CD8-positive, alpha-beta memory T cell (primary cell): ENCODE results near the gene MBLAC1. TPM values are rescaled to one million over a fixed set of nuclear protein-coding genes. Genes with fewer than 3 reads are reported as not detected.

Experiments used
- CTCF ChIA-PET: fragments of 350-600 bp; sonication (Branson Sonifier 250); formaldehyde crosslinking; loops from one replicate; lab custom pipeline; 2021; ENCODE audit warnings: antibody characterized with exemption; lab: Charles Lee
- POLR2A ChIA-PET: fragments of 350-600 bp; sonication (Branson Sonifier 250); formaldehyde crosslinking; loops from one replicate; lab custom pipeline; 2021; ENCODE audit warnings: antibody characterized with exemption; lab: Charles Lee
- DNase-seq, 5 donors: peaks; one replicate each; pipeline versions ENCODE4 v3.0.0 to v3.0.0-alpha.2; 2020 to 2022; ENCODE audit warnings: mixed read lengths in 1 of 5
- H3K27ac ChIP-seq: one replicate; pipeline ENCODE4 v1.7.0; 2013; ENCODE audit warnings: low read depth, mild to moderate bottlenecking, low read length, moderate library complexity
- H3K27me3 ChIP-seq: 2 replicates; pipeline ENCODE4 v1.7.0; 2013; ENCODE audit warnings: low read length, mild to moderate bottlenecking; ENCODE audit not compliant: insufficient read depth, poor library complexity, severe bottlenecking
- H3K36me3 ChIP-seq: 2 replicates; pipeline ENCODE4 v1.7.0; 2013; ENCODE audit warnings: mild to moderate bottlenecking, low read length, moderate library complexity; ENCODE audit not compliant: insufficient read depth
- H3K4me1 ChIP-seq: 2 replicates; pipeline ENCODE4 v1.7.0; 2013; ENCODE audit warnings: mild to moderate bottlenecking, low read length, moderate library complexity; ENCODE audit not compliant: insufficient read depth
- H3K4me3 ChIP-seq: 2 replicates; pipeline ENCODE4 v1.7.0; 2013; ENCODE audit warnings: mild to moderate bottlenecking, low read length
- H3K9me3 ChIP-seq: 2 replicates; pipeline ENCODE4 v1.7.0; 2013; ENCODE audit warnings: mild to moderate bottlenecking, low read length
- H3K27ac Mint-ChIP-seq, 8 donors: one replicate each; pipeline ENCODE4 v1.8.0; 2020 to 2021; ENCODE audit warnings: mixed read lengths in 8 of 8, mild to moderate bottlenecking in 6 of 8, inconsistent platforms in 3 of 8, moderate library complexity in 3 of 8
- H3K27me3 Mint-ChIP-seq, 2 donors: one replicate each; pipeline ENCODE4 v1.8.0; 2020 to 2021; ENCODE audit warnings: mixed read lengths in 2 of 2, mild to moderate bottlenecking in 1 of 2, moderate library complexity in 1 of 2
- H3K36me3 Mint-ChIP-seq, 3 donors: one replicate each; pipeline ENCODE4 v1.8.0; 2020 to 2021; ENCODE audit warnings: mixed read lengths in 3 of 3, inconsistent platforms in 1 of 3, mild to moderate bottlenecking in 1 of 3
- H3K4me1 Mint-ChIP-seq, 3 donors: one replicate each; pipeline ENCODE4 v1.8.0; 2020 to 2021; ENCODE audit warnings: mixed read lengths in 3 of 3, inconsistent platforms in 1 of 3, mild to moderate bottlenecking in 1 of 3
- H3K4me3 Mint-ChIP-seq, 7 donors: one replicate each; pipeline ENCODE4 v1.8.0; 2020 to 2021; ENCODE audit warnings: mixed read lengths in 7 of 7, mild to moderate bottlenecking in 6 of 7, moderate library complexity in 4 of 7, inconsistent platforms in 2 of 7
- H3K9me3 Mint-ChIP-seq, 5 donors: one replicate each; pipeline ENCODE4 v1.8.0; 2020 to 2022; ENCODE audit warnings: mixed read lengths in 5 of 5, mild to moderate bottlenecking in 3 of 5, moderate library complexity in 2 of 5, inconsistent platforms in 1 of 5
- polyA plus RNA-seq: library from polyadenylated mRNA; unstranded; fragments of 300-500 nt; fragmentation: Illumina TruSeq; gene quantifications from one replicate; pipeline ENCODE4 v1.2.3, GENCODE V29; 2021
- total RNA-seq, 2 experiments: library from RNA; stranded (reverse); gene quantifications; one replicate each; pipeline ENCODE4 v1.2.3, GENCODE V29; 2021

The MBLAC1 gene
- total and polyA plus RNA-seq, 3 experiments from 2014 or later: 2.3 to 4.4 (median 4.4) TPM

DNA sequence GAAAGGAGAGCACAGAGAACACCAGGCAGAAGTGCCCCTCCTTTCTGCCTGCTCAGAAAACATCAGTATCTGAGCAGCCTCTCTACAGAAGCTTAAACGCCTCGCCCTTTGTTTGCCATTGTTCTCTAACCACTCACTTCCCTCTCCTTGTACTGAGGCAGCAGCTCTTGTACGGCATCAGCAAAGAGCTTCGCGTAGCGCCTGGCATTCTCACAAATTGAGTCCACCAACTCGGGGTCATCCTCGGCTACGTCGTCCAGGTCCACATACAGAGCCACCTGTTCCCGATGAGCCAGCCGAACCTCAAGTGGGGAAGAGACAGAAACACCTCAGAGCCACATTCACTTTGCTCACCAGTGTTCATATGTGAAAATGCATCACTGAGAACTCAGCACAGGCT lies 27.3 kb upstream of the MBLAC1 start:
- POLR2A ChIA-PET: interaction anchor here (3.5 kb wide), 1 partner anchor 11 kb away, joined by 17 read pairs; the partner anchor contains the start of gene COPS6
- Mint-ChIP-seq H3K27me3 (peaks cover 0 to 9% of the 10 kb centered on the region in 2 donors), H3K36me3 (peaks cover 7 to 77% (median 21%) of the 10 kb centered on the region in 3 donors), H3K4me1 (peaks cover 39 to 55% (median 45%) of the 10 kb centered on the region in 3 donors), H3K27ac (peak overlapping the region in 7 of 8 donors; percentile 94 to 99 (median 96)), H3K4me3 (peak overlapping the region; percentile 90 to 97 (median 94)), H3K9me3 (no peaks in the 10 kb centered on the region)
- peaks cover 21% of the 10 kb centered on the region for H3K4me1 ChIP-seq
- no peaks in the 10 kb centered on the region for H3K9me3 ChIP-seq
- peak overlapping the region; percentile 1 for H3K27ac ChIP-seq
- H3K36me3 ChIP-seq: peaks cover 46% of the 10 kb centered on the region
- H3K4me3 ChIP-seq: peak overlapping the region; percentile 96
- no peaks in the 10 kb centered on the region for H3K27me3 ChIP-seq
- DNase-seq: no peak
- CTCF ChIA-PET: interaction anchor here (0.7 to 3.8 kb wide), 6 partner anchors 16 to 187 kb away, joined by 3 to 19 read pairs (median 10); partner anchors contain the start of genes MBLAC1 and ZNF3

DNA sequence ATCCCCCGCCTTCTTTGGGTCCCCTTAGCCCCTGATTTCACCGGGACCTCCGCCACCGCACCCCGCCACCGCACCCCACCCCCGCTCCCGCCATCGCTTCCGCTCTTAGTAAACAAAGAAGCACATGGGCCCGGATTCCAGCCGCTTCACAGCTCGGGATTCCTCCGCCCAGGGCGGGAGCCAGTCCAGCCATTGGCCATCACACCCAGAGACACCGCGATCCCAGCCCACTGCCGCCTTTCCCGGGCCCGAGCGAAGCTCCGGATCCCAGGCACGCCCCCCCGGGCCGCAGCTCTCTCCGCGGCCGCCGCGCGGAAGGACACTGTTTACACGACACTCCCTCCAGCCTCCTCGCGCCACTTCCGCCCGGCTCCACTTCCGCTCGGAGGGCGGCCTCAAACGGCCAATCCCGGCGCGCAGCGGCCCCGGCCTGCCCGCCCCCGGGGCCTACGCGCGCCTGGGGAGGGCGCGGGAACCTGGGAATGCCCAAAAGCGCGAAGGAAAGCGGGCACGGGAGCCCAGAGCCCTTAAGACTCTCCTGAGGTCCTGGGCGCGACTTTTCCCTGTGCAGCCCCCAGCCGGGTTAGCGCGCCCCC lies 26.2 kb upstream of the MBLAC1 start:
- Mint-ChIP-seq H3K4me3 (peak overlapping the region; percentile 90 to 97 (median 94)), H3K36me3 (peaks cover 7 to 76% (median 19%) of the 10 kb centered on the region in 3 donors), H3K27me3 (peaks cover 0 to 9% of the 10 kb centered on the region in 2 donors), H3K4me1 (peaks cover 39 to 55% (median 45%) of the 10 kb centered on the region in 3 donors), H3K27ac (peak overlapping the region; percentile 94 to 100 (median 96)), H3K9me3 (no peaks in the 10 kb centered on the region)
- Histone ChIP-seq H3K9me3 (no peaks in the 10 kb centered on the region), H3K4me3 (peak overlapping the region; percentile 96), H3K4me1 (peaks cover 21% of the 10 kb centered on the region), H3K36me3 (peaks cover 36% of the 10 kb centered on the region), H3K27me3 (no peaks in the 10 kb centered on the region), H3K27ac (peak overlapping the region; percentile 85)
- peak; percentile 83 to 94 (median 90) for DNase-seq
- ChIA-PET POLR2A (interaction anchor here (0.5 to 3.5 kb wide), 15 partner anchors 10 to 1117 kb away, joined by 3 to 50 read pairs (median 7); partner anchors contain the start of genes COPS6, MBLAC1, PLOD3 and TRIM4), CTCF (interaction anchor here (0.9 to 3.8 kb wide), 10 partner anchors 8 to 182 kb away, joined by 3 to 19 read pairs (median 4); partner anchors contain the start of genes MBLAC1 and ZNF3)

DNA sequence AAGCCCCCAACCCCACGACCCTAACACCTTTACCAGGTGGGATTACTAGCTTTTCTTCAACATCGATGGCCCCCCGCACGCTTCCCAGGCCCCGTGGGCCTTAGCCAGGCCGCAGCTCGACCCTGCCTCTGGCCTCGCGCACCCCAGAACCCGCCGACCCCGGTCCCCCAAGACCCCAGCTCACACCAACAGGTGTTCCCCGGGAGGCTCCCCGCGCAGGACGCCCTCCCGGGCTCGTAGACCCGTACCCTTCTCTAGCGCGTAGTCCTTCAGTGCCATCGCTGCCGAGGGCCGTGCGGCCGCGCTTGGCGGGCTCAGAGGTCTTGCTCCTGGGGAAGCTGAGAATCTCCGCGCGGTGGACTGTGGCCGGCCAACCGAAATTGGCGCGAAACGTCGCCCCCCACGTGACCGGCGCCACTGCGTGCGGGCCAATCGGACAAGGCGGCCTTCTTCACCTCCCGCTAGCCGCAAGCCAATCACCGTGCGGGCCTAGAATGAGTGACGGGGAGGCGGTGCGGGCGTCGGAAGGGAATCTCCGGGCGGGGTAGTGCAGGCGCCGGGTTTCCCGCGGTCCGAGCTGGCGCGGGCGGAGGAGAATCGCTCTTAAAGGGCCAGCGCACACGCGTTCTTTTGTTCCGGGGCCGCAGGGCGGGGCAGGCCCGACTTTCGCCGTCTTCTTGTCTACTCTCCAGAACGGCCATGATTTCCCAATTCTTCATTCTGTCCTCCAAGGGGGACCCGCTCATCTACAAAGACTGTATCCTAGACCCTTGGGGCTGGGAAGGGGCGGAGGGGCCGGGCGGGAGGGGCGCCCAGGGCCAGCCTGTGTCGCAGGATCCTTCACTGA lies 25.5 kb upstream of the MBLAC1 start, which contains the start of the genes AP4M1 and MCM7:
Gene AP4M1 (plus strand): TSS at position 628 of the 847 bp plus-strand sequence. CDS start 72 bp downstream, at position 700.
Gene MCM7 (minus strand): TSS at position 382 of the 847 bp plus-strand sequence. CDS start 103 bp downstream, at position 279.
- Mint-ChIP-seq H3K4me1 (peaks cover 39 to 48% (median 45%) of the 10 kb centered on the region in 3 donors), H3K36me3 (peaks cover 7 to 76% (median 19%) of the 10 kb centered on the region in 3 donors), H3K9me3 (no peaks in the 10 kb centered on the region), H3K27ac (peak within 1 kb of the TSS; percentile 94 to 100 (median 96)), H3K27me3 (peaks cover 0 to 9% of the 10 kb centered on the region in 2 donors), H3K4me3 (peak within 1 kb of the TSS; percentile 90 to 97 (median 94))
- CTCF ChIA-PET: interaction anchor here (1.1 to 3.8 kb wide), 10 partner anchors 9 to 117 kb away, joined by 3 to 19 read pairs (median 4); partner anchors contain the start of genes MBLAC1 and ZNF3
- peak; percentile 94 to 97 (median 95) for DNase-seq
- Histone ChIP-seq H3K4me3 (peak within 1 kb of the TSS; percentile 96), H3K27ac (peak within 1 kb of the TSS; percentile 85), H3K36me3 (peaks cover 29% of the 10 kb centered on the region), H3K27me3 (no peaks in the 10 kb centered on the region), H3K4me1 (peaks cover 21% of the 10 kb centered on the region), H3K9me3 (no peaks in the 10 kb centered on the region)
- POLR2A ChIA-PET: interaction anchor here (0.6 to 3.5 kb wide), 18 partner anchors 11 to 1116 kb away, joined by 3 to 50 read pairs (median 6); partner anchors contain the start of genes COPS6, MBLAC1, PLOD3 and PPP1R35

DNA sequence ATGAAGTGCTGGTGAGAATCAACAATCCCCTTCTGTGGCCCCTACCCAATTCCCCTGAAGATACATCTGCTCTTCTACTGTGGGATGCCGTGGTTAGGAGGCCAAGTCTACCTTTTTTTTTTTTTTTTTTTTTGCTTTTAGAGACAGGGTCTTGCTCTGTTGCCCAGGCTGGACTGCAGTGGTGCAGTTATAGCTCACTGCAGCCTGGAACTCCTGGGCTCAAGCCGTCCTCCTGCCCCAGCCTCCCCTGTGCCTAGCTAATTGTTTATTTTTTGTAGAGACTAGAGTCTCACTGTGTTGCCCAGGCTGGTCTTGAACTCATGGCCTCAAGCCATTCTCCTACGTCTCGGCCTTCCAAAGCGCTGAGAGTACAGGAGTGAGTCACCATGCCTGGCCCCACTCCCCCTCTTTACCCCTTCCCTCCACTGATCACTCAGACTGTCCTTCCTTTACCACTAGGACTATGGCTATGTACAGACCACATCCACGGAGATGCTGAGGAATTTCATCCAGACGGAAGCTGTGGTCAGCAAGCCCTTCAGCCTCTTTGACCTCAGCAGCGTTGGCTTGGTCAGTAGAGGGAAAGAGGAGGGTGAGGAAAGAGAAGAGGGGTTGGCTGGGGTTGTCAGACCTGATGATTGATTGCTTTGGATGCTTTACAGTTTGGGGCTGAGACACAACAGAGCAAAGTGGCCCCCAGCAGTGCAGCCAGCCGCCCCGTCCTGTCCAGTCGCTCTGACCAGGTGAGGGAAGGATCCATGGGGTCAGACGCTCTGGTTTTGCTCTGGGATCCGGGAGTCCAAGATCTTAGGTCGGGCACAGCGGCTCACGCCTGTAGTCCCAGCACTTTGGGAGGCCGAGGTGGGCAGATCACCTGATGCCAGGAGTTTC lies 23.6 kb upstream of the MBLAC1 start:
- CTCF ChIA-PET: interaction anchor here (0.7 to 3.1 kb wide), 5 partner anchors 8 to 26 kb away, joined by 3 to 19 read pairs (median 5); no protein-coding TSS in a partner anchor
- Mint-ChIP-seq H3K27me3 (peaks cover 0 to 9% of the 10 kb centered on the region in 2 donors), H3K4me1 (peaks cover 32 to 38% (median 34%) of the 10 kb centered on the region in 3 donors), H3K36me3 (peaks cover 0 to 76% (median 16%) of the 10 kb centered on the region in 3 donors), H3K9me3 (no peaks in the 10 kb centered on the region), H3K27ac (peak overlapping the region in 4 of 8 donors; percentile 85 to 99 (median 94)), H3K4me3 (peak overlapping the region; percentile 19 to 97 (median 86))
- DNase-seq: no peak
- peaks cover 21% of the 10 kb centered on the region for H3K36me3 ChIP-seq
- H3K27me3 ChIP-seq: no peaks in the 10 kb centered on the region
- no peaks in the 10 kb centered on the region for H3K9me3 ChIP-seq
- H3K27ac ChIP-seq: no peak overlapping the region
- peaks cover 21% of the 10 kb centered on the region for H3K4me1 ChIP-seq
- H3K4me3 ChIP-seq: no peak overlapping the region
- POLR2A ChIA-PET: interaction anchor here (3.4 to 3.5 kb wide), 2 partner anchors 15 to 17 kb away, joined by 17 to 18 read pairs; partner anchors contain the start of gene COPS6

DNA sequence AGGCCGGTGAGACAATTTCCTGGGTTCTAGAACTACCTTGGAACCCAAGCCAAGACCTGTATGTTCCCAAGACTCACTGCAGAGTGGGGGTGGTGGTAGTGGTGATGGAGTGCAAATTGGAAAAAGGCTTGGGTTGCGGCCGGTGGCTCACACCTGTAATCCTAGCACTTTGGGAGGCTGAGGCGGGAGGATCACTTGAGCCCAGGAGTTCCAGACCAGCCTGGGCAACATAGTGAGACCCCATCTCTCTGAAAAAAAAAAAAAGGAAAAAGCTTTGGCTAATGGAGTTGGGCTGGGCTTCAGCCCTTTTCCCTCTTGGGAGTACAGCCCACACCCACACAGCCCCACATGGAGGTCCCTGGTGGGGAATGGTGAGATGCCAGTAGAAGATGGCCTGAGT lies 21.2 kb upstream of the MBLAC1 start:
- no peak for DNase-seq
- POLR2A ChIA-PET: interaction anchor here (0.6 kb wide), 1 partner anchor 497 kb away, joined by 3 read pairs; the partner anchor contains the start of gene PCOLCE
- Histone ChIP-seq H3K9me3 (no peaks in the 10 kb centered on the region), H3K4me3 (no peak overlapping the region), H3K27ac (no peak overlapping the region), H3K27me3 (no peaks in the 10 kb centered on the region), H3K4me1 (peaks cover 7% of the 10 kb centered on the region), H3K36me3 (peaks cover 18% of the 10 kb centered on the region)
- peaks cover 10 to 15% (median 11%) of the 10 kb centered on the region in 3 donors for H3K4me1 Mint-ChIP-seq
- peak overlapping the region in 2 of 8 donors; percentile 47 to 92 for H3K27ac Mint-ChIP-seq
- H3K36me3 Mint-ChIP-seq: peaks cover 0 to 74% (median 6%) of the 10 kb centered on the region in 3 donors
- CTCF ChIA-PET: interaction anchor here (1.1 kb wide), 1 partner anchor 10 kb away, joined by 3 read pairs; no protein-coding TSS in a partner anchor
- peaks cover 0 to 5% of the 10 kb centered on the region in 2 donors for H3K27me3 Mint-ChIP-seq
- H3K4me3 Mint-ChIP-seq: no peak overlapping the region
- H3K9me3 Mint-ChIP-seq: no peaks in the 10 kb centered on the region

DNA sequence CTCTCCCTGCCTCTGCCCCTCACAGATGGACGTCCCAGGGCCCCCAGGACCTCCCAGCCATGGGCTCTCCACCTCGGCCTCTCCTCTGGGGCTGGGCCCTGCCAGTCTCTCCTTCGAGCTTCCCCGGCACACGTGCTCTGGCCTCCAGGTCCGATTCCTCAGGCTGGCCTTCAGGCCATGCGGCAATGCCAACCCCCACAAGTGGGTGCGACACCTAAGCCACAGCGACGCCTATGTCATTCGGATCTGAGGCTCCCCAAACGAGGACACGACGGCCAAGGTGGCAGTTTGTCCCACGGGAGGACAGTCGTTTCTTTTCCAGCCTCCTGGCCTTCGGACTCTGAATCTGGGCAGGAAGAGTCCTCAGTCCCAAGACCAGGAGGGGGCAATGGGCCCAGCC lies 20.1 kb upstream of the MBLAC1 start:
- H3K36me3 ChIP-seq: peaks cover 28% of the 10 kb centered on the region
- ChIA-PET CTCF (interaction anchor here (1.7 kb wide), 1 partner anchor 24 kb away, joined by 5 read pairs; no protein-coding TSS in a partner anchor), POLR2A (no interaction called here)

More for the DNA sequence above, 20.1 kb upstream of the MBLAC1 start:
- H3K4me1 ChIP-seq: peaks cover 7% of the 10 kb centered on the region
- DNase-seq: no peak
- H3K27ac ChIP-seq: no peak overlapping the region
- Mint-ChIP-seq H3K36me3 (peaks cover 0 to 75% (median 6%) of the 10 kb centered on the region in 3 donors), H3K9me3 (no peaks in the 10 kb centered on the region), H3K4me3 (no peak overlapping the region), H3K4me1 (peaks cover 8 to 10% (median 10%) of the 10 kb centered on the region in 3 donors), H3K27me3 (no peaks in the 10 kb centered on the region), H3K27ac (peak overlapping the region in 2 of 8 donors; percentile 24 to 41)
- H3K27me3 ChIP-seq: no peaks in the 10 kb centered on the region
- H3K9me3 ChIP-seq: no peaks in the 10 kb centered on the region
- H3K4me3 ChIP-seq: no peak overlapping the region
